AG10803 (cell line): ENCODE measurements around the gene LTK.
A peak's percentile ranks its signal among the peaks of the same experiment; 100 is the strongest.

Source experiments
- DNase-seq: peaks from one replicate; pipeline ENCODE4 v3.0.0; 2010; ENCODE audit warnings: low read depth
- H3K4me3 ChIP-seq: 2 replicates; pipeline ENCODE4 v1.5.1; 2011; ENCODE audit warnings: mild to moderate bottlenecking, low read length, control low read depth
- CTCF ChIP-seq: conservative IDR thresholded peaks from 2 replicates; pipeline ENCODE4 v1.5.1; 2011; ENCODE audit warnings: mild to moderate bottlenecking, low read length, control low read depth, inconsistent platforms

The LTK gene

GRCh38 chr15:41503669-41504010 lies 10.0 kb downstream of the LTK start:
- no peak for DNase-seq
- no peak overlapping the region for H3K4me3 ChIP-seq
- no peak for TF ChIP-seq CTCF

GRCh38 chr15:41502795-41503668 lies 10.6 kb downstream of the LTK start:
- no peak overlapping the region for H3K4me3 ChIP-seq
- no peak for DNase-seq

GRCh38 chr15:41501931-41502794 lies 11.5 kb downstream of the LTK start:
- no peak for DNase-seq
- H3K4me3 ChIP-seq: no peak overlapping the region

More at GRCh38 chr15:41502795-41503668, 10.6 kb downstream of the LTK start:
- TF ChIP-seq CTCF: no peak

GRCh38 chr15:41501191-41501917 lies 12.3 kb downstream of the LTK start:
- no peak for DNase-seq
- H3K4me3 ChIP-seq: 0 out of 2 replicates have a peak overlapping the region, but pooled peaks have one; percentile 26
- TF ChIP-seq CTCF: no peak

More at GRCh38 chr15:41501931-41502794, 11.5 kb downstream of the LTK start:
- TF ChIP-seq CTCF: no peak

- no peak for TF ChIP-seq CTCF
These were observed 14.3 kb downstream of the LTK start for GRCh38 chr15:41499109-41499851.

GRCh38 chr15:41498657-41499056 lies 15.0 kb downstream of the LTK start:
- DNase-seq: no peak
- no peak for TF ChIP-seq CTCF
- H3K4me3 ChIP-seq: no peak overlapping the region

More at GRCh38 chr15:41499109-41499851, 14.3 kb downstream of the LTK start:
- DNase-seq: no peak
- no peak overlapping the region for H3K4me3 ChIP-seq
